RWPE2 (cell line): ENCODE results near the gene FLT1.

Experiments
- ATAC-seq: fragments of 200-7000 bp; cut with Tn5 transposase; 3 replicates; pipeline ENCODE4 v1.9.1; 2021; ENCODE audit warnings: low read depth
- DNase-seq: peaks from one replicate; pipeline ENCODE4 v3.0.0-alpha.2; 2020; ENCODE audit warnings: low spot score
- H3K27ac ChIP-seq: fragments of 450-650 bp; 2 replicates; pipeline ENCODE4 v1.5.1; 2017; ENCODE audit warnings: mild to moderate bottlenecking; ENCODE audit not compliant: poor library complexity, severe bottlenecking
- H3K27me3 ChIP-seq: fragments of 250-450 bp; sonication (Bioruptor Pico); 2 replicates; pipeline ENCODE4 v1.5.1; 2021; ENCODE audit warnings: mild to moderate bottlenecking, moderate library complexity; ENCODE audit not compliant: insufficient read depth, poor library complexity, severe bottlenecking
- H3K36me3 ChIP-seq: fragments of 250-450 bp; sonication (Bioruptor Pico); 2 replicates; pipeline ENCODE4 v1.5.1; 2020; ENCODE audit warnings: low read depth, mild to moderate bottlenecking, moderate library complexity
- H3K4me1 ChIP-seq: fragments of 250-450 bp; sonication (Bioruptor Pico); 2 replicates; pipeline ENCODE4 v1.5.1; 2021; ENCODE audit warnings: mild to moderate bottlenecking, moderate library complexity; ENCODE audit not compliant: insufficient read depth, poor library complexity, severe bottlenecking
- H3K4me3 ChIP-seq: fragments of 250-450 bp; sonication (Bioruptor Pico); 2 replicates; pipeline ENCODE4 v1.5.1; 2021; ENCODE audit warnings: mild to moderate bottlenecking, moderate library complexity; ENCODE audit not compliant: severe bottlenecking
- H3K9me3 ChIP-seq: fragments of 250-450 bp; sonication (Bioruptor Pico); 2 replicates; pipeline ENCODE4 v1.5.1; 2021; ENCODE audit warnings: mild to moderate bottlenecking, moderate library complexity; ENCODE audit not compliant: severe bottlenecking
- TF ChIP-seq, protein P1 (sequence below): fragments of 450-650 bp; IDR thresholded peaks from one replicate; pipeline ENCODE4 v1.5.1; 2017; ENCODE audit warnings: mild to moderate bottlenecking, moderate library complexity; ENCODE audit not compliant: poor library complexity, severe bottlenecking

FLT1 gene

GRCh38 chr13:28535734-28536133 is 40.8 kb upstream of the FLT1 start:
- H3K9me3 ChIP-seq: no peaks in the 10 kb centered on the region
- H3K27me3 ChIP-seq: peaks cover 31% of the 10 kb centered on the region
- DNase-seq (no peak), ATAC-seq (no peak)
- H3K4me1 ChIP-seq: peaks cover 3% of the 10 kb centered on the region
- no peak overlapping the region for H3K27ac ChIP-seq
- H3K4me3 ChIP-seq: no peak overlapping the region
- no peaks in the 10 kb centered on the region for H3K36me3 ChIP-seq
- TF ChIP-seq, protein P1, sequence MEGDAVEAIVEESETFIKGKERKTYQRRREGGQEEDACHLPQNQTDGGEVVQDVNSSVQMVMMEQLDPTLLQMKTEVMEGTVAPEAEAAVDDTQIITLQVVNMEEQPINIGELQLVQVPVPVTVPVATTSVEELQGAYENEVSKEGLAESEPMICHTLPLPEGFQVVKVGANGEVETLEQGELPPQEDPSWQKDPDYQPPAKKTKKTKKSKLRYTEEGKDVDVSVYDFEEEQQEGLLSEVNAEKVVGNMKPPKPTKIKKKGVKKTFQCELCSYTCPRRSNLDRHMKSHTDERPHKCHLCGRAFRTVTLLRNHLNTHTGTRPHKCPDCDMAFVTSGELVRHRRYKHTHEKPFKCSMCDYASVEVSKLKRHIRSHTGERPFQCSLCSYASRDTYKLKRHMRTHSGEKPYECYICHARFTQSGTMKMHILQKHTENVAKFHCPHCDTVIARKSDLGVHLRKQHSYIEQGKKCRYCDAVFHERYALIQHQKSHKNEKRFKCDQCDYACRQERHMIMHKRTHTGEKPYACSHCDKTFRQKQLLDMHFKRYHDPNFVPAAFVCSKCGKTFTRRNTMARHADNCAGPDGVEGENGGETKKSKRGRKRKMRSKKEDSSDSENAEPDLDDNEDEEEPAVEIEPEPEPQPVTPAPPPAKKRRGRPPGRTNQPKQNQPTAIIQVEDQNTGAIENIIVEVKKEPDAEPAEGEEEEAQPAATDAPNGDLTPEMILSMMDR: no peak

DNA sequence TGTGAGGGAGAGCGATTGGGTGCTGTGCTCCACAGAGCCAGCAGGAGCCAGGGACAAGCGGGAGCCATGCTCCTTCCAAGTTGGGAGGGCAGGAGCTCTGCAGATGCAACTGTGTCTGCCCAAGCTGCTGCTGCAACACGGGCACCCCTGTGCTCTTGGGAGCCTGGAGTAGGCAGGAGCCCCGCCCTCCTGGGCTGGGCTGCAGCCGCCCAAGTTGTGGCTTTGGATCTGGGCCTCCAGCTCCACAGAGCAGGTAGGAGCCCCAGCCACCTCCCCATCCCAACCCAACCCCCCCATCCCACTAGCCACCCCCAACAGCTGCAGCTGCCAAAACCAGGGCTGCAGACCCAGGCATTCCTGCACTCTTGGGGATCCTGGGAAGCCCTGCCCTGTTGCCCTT is 39.9 kb upstream of the FLT1 start:
- Histone ChIP-seq H3K4me1 (peaks cover 3% of the 10 kb centered on the region), H3K9me3 (no peaks in the 10 kb centered on the region), H3K27ac (no peak overlapping the region), H3K36me3 (no peaks in the 10 kb centered on the region), H3K4me3 (no peak overlapping the region), H3K27me3 (peaks cover 40% of the 10 kb centered on the region)
- TF ChIP-seq, protein P1: no peak
- no peak for DNase-seq
- no peak for ATAC-seq

- DNase-seq (no peak), ATAC-seq (no peak)
- TF ChIP-seq, protein P1: no peak
- no peaks in the 10 kb centered on the region for H3K9me3 ChIP-seq
- no peaks in the 10 kb centered on the region for H3K36me3 ChIP-seq
- peaks cover 44% of the 10 kb centered on the region for H3K27me3 ChIP-seq
- no peak overlapping the region for H3K4me3 ChIP-seq
- H3K27ac ChIP-seq: no peak overlapping the region
- peaks cover 3% of the 10 kb centered on the region for H3K4me1 ChIP-seq
These were observed 39.3 kb upstream of the FLT1 start for GRCh38 chr13:28534210-28534609.

DNA sequence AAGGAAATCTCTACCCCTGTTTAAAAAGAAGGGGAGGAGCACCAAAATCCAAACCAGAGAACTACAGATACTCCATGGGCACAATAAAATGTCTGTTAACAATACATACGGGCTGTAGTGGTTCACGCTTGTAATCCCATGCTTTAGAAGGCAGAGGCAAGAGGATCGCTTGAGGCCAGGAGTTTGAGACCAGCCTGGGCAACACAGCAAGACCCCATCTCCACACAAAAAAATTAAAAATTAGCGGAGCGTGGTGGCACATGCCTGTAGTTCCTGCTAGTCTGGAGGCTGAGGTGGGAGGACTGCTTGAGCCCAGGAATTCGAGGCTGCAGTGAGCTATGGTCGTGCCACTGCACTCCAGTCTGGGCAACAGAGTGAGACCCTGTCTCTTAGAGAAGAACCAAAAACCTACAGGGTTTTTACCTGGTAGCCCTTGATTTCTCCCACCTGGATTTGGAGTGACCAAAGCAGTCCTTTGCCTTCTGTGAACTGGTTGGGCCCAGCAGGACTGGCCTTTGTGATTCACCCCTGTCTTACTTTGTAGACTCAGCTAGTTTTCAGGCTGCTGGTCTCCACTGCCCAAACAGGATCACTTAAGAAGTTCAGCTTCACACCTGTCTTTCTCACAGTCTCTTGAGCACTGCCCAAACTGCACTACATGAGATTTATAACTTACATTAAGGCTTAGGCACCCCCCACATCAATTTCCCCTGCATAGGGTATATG is 38.7 kb upstream of the FLT1 start:
- no peaks in the 10 kb centered on the region for H3K9me3 ChIP-seq
- H3K4me1 ChIP-seq: peaks cover 3% of the 10 kb centered on the region
- no peak for DNase-seq
- no peaks in the 10 kb centered on the region for H3K36me3 ChIP-seq
- TF ChIP-seq, protein P1: no peak
- H3K27ac ChIP-seq: no peak overlapping the region
- no peak for ATAC-seq
- no peak overlapping the region for H3K4me3 ChIP-seq
- peaks cover 44% of the 10 kb centered on the region for H3K27me3 ChIP-seq

DNA sequence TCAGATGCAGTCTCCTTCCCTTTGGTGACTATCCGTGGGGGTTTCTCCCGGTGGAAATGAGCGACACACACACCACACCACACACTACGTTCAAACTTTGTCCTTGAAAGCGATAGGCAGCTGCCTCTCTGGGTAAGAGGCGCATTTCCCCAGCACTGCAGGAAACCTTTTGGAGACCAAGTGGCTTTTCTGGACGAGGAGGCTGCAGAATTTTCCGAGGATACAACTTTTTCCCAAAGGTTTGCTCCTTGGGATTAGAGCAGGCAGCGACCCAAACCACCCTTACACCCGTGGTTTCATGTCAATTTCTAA is 38.2 kb upstream of the FLT1 start:
- Histone ChIP-seq H3K27ac (no peak overlapping the region), H3K4me3 (no peak overlapping the region), H3K36me3 (no peaks in the 10 kb centered on the region), H3K4me1 (peaks cover 3% of the 10 kb centered on the region), H3K9me3 (no peaks in the 10 kb centered on the region), H3K27me3 (peaks cover 44% of the 10 kb centered on the region)
- ATAC-seq: no peak
- no peak for DNase-seq
- TF ChIP-seq, protein P1: no peak
